GDM1 (cell line): ENCODE measurements around the gene CHST6.
"Not testable (repeated sequence)": the region's sequence is repeated elsewhere in the genome, so short reads cannot be mapped to it uniquely, and the experiment has no call there.

Source experiments
- DNase-seq: peaks from one replicate; lab custom pipeline; 2025; lab: John Stamatoyannopoulos, UW

CHST6 gene

DNA sequence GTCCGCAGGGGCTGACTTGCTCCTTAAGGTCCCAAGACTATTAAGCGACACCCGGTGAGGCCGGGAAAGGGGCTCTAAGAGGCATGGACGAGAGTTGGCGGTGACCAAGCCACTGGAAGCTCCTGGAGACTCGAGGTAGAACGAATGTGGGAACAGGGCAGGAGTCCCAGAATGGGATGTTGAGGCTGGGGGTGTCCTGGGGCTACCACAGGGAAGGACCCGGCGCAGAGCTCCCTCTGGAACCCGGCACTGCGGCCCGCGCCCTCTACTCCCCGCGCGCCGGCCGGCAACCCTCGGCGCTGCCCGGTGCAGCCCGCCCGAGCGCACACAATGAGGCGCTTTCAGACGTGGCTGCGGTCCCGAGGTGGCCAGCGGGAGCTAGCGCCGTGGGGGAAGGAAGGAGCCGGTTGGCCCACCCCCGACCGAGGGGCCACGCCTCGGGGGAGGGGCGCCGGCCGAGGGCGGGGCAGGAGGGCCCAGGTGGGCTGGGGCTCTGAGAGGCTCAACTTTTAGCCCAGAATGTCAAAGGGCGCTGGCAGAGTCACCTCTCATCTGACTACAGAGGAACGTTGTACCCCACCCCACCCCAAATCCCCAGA, at the start of gene CHST6:
CHST6 (minus strand) TSS at position 366 of the 599 bp plus-strand sequence. CDS start 15,613 bp downstream, outside the sequence.
- DNase-seq = no peak

DNA sequence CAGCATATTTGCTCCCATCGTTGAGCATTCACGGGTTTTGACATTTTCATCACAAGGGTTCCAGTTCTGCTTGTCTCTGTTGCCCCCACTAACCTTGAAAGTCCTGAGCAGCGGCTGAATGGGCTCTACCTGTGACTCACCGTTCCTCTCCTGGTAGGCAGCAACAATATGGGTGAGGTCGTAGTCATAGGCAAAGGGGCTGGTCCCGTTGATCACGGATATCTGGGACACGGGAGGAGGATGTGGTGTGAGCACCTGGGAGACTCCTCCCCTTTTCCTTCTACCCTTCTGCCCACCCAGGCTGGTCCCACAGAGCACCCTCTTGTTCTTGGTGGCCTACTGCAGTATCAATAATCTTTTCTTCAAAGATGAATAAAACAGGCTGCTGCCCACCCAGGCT, 47.2 kb upstream of the CHST6 start:
- DNase-seq = not testable (repeated sequence)

GRCh38 chr16:75541236-75541635, 46.0 kb upstream of the CHST6 start:
- DNase-seq = no peak

GRCh38 chr16:75538882-75539565, 43.8 kb upstream of the CHST6 start:
- DNase-seq = not testable (repeated sequence)

GRCh38 chr16:75537776-75538175, 42.5 kb upstream of the CHST6 start:
- no peak for DNase-seq

DNA sequence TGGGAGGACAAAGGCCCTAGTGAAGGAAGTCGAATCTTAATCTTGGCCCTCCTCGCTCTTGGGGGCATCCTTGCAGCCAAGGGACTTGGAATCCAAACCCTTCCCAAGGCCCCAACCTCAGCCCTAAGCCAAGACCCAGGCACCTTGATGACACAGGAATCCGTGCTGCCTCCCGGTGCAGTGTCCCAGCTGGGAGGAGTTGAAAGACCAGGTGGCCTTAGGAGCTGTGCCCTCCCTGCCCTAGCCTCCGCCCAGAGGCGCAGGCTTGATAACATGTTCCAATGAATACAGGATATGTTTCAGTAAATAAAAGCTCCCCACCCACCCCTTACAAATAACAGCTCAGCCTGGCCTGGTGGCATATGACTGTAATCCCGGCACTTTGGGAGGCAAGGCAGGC, 40.7 kb upstream of the CHST6 start, which contains the start of gene CHST5:
CHST5 (minus strand) TSS at position 208 of the 400 bp plus-strand sequence. CDS start 5,724 bp downstream, outside the sequence.
- no peak for DNase-seq

GRCh38 chr16:75535211-75535843, 40.1 kb upstream of the CHST6 start:
- no peak for DNase-seq

GRCh38 chr16:75534560-75535205, 39.4 kb upstream of the CHST6 start:
- DNase-seq = no peak

DNA sequence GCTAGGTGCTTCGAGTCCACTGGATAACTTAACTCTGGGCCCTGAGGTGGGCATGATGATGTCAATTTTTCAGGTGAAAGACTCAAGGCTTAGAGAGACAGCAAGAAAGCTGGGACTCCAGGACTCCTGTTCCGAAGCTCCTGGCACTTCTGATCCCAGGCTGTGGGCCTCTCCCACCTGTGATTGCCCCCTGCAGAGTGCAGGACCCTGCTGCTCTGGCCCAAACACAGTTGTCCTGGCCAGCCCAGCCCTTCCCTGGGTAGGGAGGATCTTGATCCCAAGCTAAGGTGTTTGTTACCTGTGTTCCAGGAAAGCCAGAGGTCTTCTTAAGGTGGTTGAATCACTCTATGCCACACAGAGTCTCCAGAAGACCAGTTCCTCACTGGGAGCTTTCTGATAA, 37.5 kb upstream of the CHST6 start:
- no peak for DNase-seq

DNA sequence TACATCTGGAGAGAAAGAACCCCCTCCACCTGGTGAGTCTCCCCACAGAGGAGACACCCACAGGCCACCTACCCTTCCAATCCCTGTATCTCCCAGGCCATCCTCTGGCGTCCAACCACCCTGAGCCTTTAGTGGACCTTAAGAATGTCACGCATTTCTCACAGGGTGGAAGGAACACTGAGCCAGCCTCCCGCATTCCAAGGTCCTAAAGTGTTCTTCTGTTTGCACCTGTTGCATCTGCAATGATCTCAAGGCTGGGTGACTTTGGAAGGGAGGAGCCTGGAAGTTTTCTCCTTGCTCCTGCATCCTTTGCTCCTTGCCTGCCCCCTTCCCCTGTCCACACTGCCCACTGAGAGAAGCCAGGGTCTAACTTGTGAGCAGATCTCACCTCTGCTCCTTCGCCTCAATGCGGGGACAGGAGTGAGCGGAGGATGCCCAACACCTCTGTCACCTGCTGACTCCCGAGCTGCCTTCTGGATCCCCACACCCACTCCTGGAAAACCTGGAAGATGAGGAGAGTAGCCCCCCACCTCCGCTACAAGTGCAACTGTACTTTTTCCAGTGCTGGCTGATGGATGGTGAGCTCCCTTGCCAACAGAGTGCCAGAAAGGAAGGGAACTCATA, 37.0 kb upstream of the CHST6 start:
- no peak for DNase-seq

- DNase-seq = no peak
These were observed 34.7 kb upstream of the CHST6 start for GRCh38 chr16:75529959-75530358.

- DNase-seq = no peak
These were observed 34.0 kb upstream of the CHST6 start for GRCh38 chr16:75529056-75529905.

DNA sequence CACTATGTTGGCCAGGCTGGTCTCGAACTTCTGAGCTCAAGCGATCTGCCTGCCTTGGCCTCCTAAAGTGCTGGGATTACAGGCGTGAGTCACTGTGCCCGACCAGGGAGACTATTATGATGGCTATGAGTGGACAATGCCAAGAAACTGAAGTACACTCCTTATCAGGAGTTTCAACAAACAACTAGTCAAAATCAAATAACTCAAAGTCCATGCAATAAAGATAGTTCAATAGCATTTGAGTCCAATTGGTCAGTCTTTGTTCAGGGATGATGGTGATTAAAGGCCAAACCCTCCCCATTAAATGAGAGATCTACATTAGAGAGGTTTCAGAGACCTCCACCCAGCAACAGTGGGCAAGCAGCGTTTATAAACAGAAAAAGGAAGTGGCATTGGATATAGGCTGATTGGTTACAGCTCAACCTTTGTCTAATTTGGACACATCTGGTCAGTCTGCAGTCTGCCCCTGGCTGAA, 32.6 kb upstream of the CHST6 start:
- DNase-seq = no peak

DNA sequence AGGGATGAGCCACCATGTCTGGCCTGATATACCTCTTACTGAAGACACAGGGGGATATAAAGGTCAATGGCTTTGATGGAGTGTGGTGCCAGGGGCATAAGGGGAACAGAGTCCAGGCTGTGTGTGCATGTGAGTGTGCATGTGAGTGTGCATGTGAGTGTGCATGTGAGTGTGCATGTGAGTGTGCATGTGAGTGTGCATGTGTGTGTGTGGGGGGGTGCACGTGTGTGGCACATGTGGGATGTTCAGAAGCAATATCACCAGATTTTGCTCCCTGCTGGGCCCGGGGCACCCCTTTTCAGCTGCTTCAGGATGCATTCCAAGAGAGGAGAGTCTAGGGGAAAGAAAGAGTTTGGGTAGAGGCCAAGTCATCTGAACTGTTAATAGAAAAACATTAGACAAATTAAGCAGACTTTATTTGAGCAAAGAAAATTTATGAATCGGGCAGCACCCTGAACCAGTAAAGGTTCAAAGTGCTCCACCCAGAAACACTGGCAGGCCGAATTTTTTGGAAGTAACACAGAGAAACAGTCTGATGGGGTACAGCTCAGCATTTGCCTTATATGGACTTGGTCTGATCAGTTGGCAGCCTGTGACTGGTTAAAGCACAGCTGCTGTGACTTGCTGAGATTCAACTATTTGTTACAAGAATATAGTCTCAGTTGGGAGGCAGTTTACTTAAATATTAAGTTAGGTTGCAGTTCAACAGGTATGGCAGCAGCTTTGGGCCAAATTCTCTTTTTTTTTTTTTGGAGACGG, 31.0 kb upstream of the CHST6 start:
- DNase-seq = no peak

- DNase-seq = no peak
These were observed 23.9 kb upstream of the CHST6 start for GRCh38 chr16:75519175-75519574.

GRCh38 chr16:75516189-75516966, 21.1 kb upstream of the CHST6 start:
- not testable (repeated sequence) for DNase-seq

DNA sequence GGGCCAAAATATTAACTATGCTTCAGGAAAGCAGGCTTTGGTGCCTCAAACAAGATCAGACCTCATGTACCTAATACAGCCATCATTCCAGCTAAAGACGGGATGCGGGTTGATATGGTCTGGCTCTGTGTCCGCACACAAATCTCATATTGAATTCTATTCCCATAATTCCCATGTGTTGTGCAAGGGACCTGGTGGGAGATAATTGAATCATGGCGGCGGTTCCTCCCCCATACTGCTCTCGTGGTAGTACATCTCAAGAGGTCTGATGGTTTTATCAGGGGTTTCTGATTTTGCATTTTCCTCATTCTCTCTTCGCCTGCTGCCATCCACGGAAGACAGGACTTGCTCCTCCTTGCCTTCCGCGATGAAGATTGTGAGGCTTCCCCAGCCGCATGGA, 19.1 kb upstream of the CHST6 start:
- DNase-seq = no peak

GRCh38 chr16:75506574-75506973, 11.3 kb upstream of the CHST6 start:
- DNase-seq = no peak

GRCh38 chr16:75506107-75506506, 10.9 kb upstream of the CHST6 start:
- DNase-seq = no peak

GRCh38 chr16:75503801-75504200, 8.6 kb upstream of the CHST6 start:
- no peak for DNase-seq
